CD14-positive monocyte (primary cell): ENCODE data around the gene QSOX2. TPM values are rescaled to one million over a fixed set of nuclear protein-coding genes. Genes with fewer than 3 reads are reported as not detected.

Experiments used
- DNase-seq, 3 donors: peaks; one replicate each; pipeline ENCODE4 v3.0.0-alpha.2; 2011 to 2022
- H2AFZ ChIP-seq: 2 replicates; pipeline ENCODE4 v1.6.0; 2012; ENCODE audit warnings: mild to moderate bottlenecking, low read depth, low read length, inconsistent platforms; ENCODE audit not compliant: insufficient read depth, poor library complexity, severe bottlenecking
- H3K27ac ChIP-seq, 2 donors: 1 replicate in 1 of 2; 2 replicates in 1 of 2; pipeline ENCODE4 v1.5.1; 2012 to 2013; ENCODE audit warnings: low read length in 2 of 2, control low read depth in 1 of 2, inconsistent platforms in 1 of 2, low read depth in 1 of 2, mild to moderate bottlenecking in 1 of 2
- H3K27me3 ChIP-seq, 2 donors: one replicate each; pipeline versions ENCODE4 v1.6.0 to v1.6.1; 2011 to 2013; ENCODE audit warnings: low read length in 2 of 2; ENCODE audit not compliant: control insufficient read depth in 2 of 2, insufficient read depth in 2 of 2
- H3K36me3 ChIP-seq, 2 donors: replicated peaks in 1 of 2; 1 replicate in 1 of 2; 2 replicates in 1 of 2; pipeline versions ENCODE4 v1.5.1 to v1.6.1; 2012 to 2013; ENCODE audit warnings: low read length in 2 of 2, control low read depth in 1 of 2, inconsistent platforms in 1 of 2, mild to moderate bottlenecking in 1 of 2; ENCODE audit not compliant: insufficient read depth in 2 of 2, control insufficient read depth in 1 of 2
- H3K4me1 ChIP-seq, 2 donors: 1 replicate in 1 of 2; 2 replicates in 1 of 2; pipeline versions ENCODE4 v1.5.1 to v1.6.1; 2012 to 2013; ENCODE audit warnings: low read length in 2 of 2, control low read depth in 1 of 2, inconsistent platforms in 1 of 2, mild to moderate bottlenecking in 1 of 2, moderate library complexity in 1 of 2; ENCODE audit not compliant: insufficient read depth in 2 of 2, control insufficient read depth in 1 of 2
- H3K4me2 ChIP-seq: replicated peaks from 2 replicates; pipeline ENCODE3; 2012; ENCODE audit warnings: low read length, moderate library complexity, mild to moderate bottlenecking; ENCODE audit not compliant: poor library complexity, severe bottlenecking; ENCODE audit errors: extremely low read depth
- H3K4me3 ChIP-seq, 3 experiments: fragments of 200-600 bp in 1 of 3; sonication (generic) in 1 of 3; replicated peaks in 1 of 3; 1 replicate in 2 of 3; 2 replicates in 1 of 3; pipeline ENCODE4 v1.5.1; 2011 to 2013; ENCODE audit warnings: low read length in 3 of 3, mild to moderate bottlenecking in 3 of 3, control low read depth in 2 of 3, low read depth in 2 of 3, inconsistent platforms in 1 of 3, moderate library complexity in 1 of 3
- H3K79me2 ChIP-seq: 2 replicates; pipeline ENCODE4 v1.6.0; 2012; ENCODE audit warnings: mild to moderate bottlenecking, control low read depth, inconsistent platforms, low read length, moderate library complexity; ENCODE audit not compliant: insufficient read depth
- H3K9ac ChIP-seq: 2 replicates; pipeline ENCODE4 v1.6.0; 2017; ENCODE audit warnings: low read length, mild to moderate bottlenecking; ENCODE audit not compliant: insufficient read depth, poor library complexity, severe bottlenecking
- H3K9me3 ChIP-seq, 2 donors: replicated peaks in 1 of 2; 1 replicate in 1 of 2; 2 replicates in 1 of 2; pipeline versions ENCODE4 v1.5.1 to v1.6.1; 2012 to 2013; ENCODE audit warnings: low read length in 2 of 2, control low read depth in 1 of 2; ENCODE audit not compliant: control insufficient read depth in 1 of 2, insufficient read depth in 1 of 2
- H4K20me1 ChIP-seq: 2 replicates; pipeline ENCODE4 v1.6.0; 2012; ENCODE audit warnings: mild to moderate bottlenecking, low read length, control low read depth, moderate library complexity; ENCODE audit not compliant: insufficient read depth
- H3K27ac Mint-ChIP-seq, 7 donors: one replicate each; pipeline ENCODE4 v1.8.0; 2020; ENCODE audit warnings: mild to moderate bottlenecking in 7 of 7, mixed read lengths in 7 of 7, moderate library complexity in 6 of 7, inconsistent platforms in 2 of 7
- H3K27me3 Mint-ChIP-seq, 3 donors: one replicate each; pipeline ENCODE4 v1.8.0; 2021 to 2022; ENCODE audit warnings: low read depth in 3 of 3, mild to moderate bottlenecking in 3 of 3, mixed read lengths in 3 of 3, moderate library complexity in 3 of 3, inconsistent platforms in 1 of 3
- H3K36me3 Mint-ChIP-seq, 2 donors: one replicate each; pipeline ENCODE4 v1.8.0; 2020; ENCODE audit warnings: mixed read lengths in 2 of 2, inconsistent platforms in 1 of 2, mild to moderate bottlenecking in 1 of 2
- H3K4me1 Mint-ChIP-seq: one replicate; pipeline ENCODE4 v1.8.0; 2020; ENCODE audit warnings: mild to moderate bottlenecking, mixed read lengths
- H3K4me3 Mint-ChIP-seq, 2 donors: one replicate each; pipeline ENCODE4 v1.8.0; 2020; ENCODE audit warnings: mild to moderate bottlenecking in 2 of 2, mixed read lengths in 2 of 2, moderate library complexity in 1 of 2
- H3K9me3 Mint-ChIP-seq, 7 donors: one replicate each; pipeline ENCODE4 v1.8.0; 2020 to 2022; ENCODE audit warnings: mixed read lengths in 7 of 7, mild to moderate bottlenecking in 6 of 7, moderate library complexity in 6 of 7, inconsistent platforms in 2 of 7
- WGBS: methylation state at CpG from one replicate; pipeline ENCODE4 v1.1.5; 2013; ENCODE audit warnings: missing lambda C conversion rate; ENCODE audit not compliant: insufficient coverage; 5-methylcytosine and 5-hydroxymethylcytosine counted together
- intact Hi-C, 2 donors: fragments of 100-400 bp; cut with micrococcal nuclease; formaldehyde crosslinking; loops; one replicate each; pipeline versions ENCODE4 v1.15.0 to v1.15.1; 2023
- polyA plus RNA-seq, 3 donors: library from polyadenylated mRNA; depleted of rRNA in 1 of 3; unstranded in 2 of 3; stranded (reverse) in 1 of 3; fragments of 300-500 nt in 2 of 3; fragments of >200 nt in 1 of 3; fragmentation: Illumina TruSeq in 2 of 3; gene quantifications; 1 replicate in 2 of 3; 2 replicates in 1 of 3; pipeline ENCODE4 v1.2.3, GENCODE V29; 2012 to 2021
- TF ChIP-seq, protein P1 (sequence below): fragments of 200-600 bp; IDR thresholded peaks from one replicate; pipeline ENCODE4 v1.8.0; 2022; ENCODE audit warnings: antibody characterized with exemption, mild to moderate bottlenecking

QSOX2 gene
- polyA plus RNA-seq, 3 donors, result 0.03 to 8.4 (median 0.17) TPM

DNA sequence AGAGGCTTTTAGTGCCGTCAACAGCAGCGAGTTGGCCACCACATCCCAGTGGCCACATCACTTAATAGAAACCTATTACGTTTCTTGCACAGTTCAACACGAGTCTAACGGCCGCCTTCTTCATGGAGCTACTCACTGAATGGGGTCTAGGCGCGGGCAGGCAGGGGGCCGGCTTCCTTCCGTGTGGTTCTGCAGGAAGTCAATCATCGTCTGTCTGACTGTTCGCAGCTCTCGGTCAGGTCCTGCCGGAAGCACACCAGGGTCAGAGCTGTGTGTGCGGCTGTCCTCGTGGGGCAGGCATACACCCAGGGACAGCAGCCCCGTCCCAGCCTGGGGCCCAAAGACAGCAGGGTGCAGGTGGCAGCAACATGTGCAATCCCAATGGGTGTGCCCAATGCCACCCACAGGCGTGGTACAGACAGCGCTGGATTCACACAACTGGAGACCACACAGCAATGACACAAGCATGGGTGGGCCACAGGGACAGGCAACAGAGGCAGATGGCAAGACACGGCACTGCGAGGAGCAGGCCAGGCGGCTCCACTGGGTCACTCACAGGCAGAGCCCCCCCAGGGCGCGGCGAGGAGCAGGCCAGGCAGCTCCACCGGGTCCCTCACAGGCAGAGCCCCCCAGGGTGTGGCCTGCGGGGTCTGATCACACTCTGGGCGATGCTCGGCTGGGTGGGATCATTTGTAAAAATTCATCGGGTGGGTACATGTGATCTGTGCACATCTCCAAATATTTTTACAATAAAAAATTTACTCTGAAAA is 21.6 kb downstream of the QSOX2 start:
- Mint-ChIP-seq H3K27me3 (peaks cover 0 to 2% (median 0%) of the 10 kb centered on the region in 3 donors), H3K9me3 (no peaks in the 10 kb centered on the region), H3K4me3 (no peak overlapping the region), H3K36me3 (peaks cover 46 to 55% of the 10 kb centered on the region in 2 donors), H3K4me1 (peaks cover 11% of the 10 kb centered on the region), H3K27ac (peak overlapping the region in 4 of 7 donors; percentile 46 to 65 (median 53))
- peaks cover 9 to 37% of the 10 kb centered on the region in 2 donors for H3K36me3 ChIP-seq
- WGBS, result 96% methylated on average over 26 of the region's 30 CpGs
- intact Hi-C loops, result no loop called here
- no peak overlapping the region for H3K4me3 ChIP-seq
- H3K4me1 ChIP-seq, result peaks cover 4 to 5% of the 10 kb centered on the region in 2 donors
- no peaks in the 10 kb centered on the region for H3K79me2 ChIP-seq
- no peak overlapping the region for H3K27ac ChIP-seq
- H3K27me3 ChIP-seq, result no peaks in the 10 kb centered on the region
- H3K9ac ChIP-seq, result no peak overlapping the region
- no peak for DNase-seq
- no peaks in the 10 kb centered on the region for H4K20me1 ChIP-seq
- TF ChIP-seq, protein P1, sequence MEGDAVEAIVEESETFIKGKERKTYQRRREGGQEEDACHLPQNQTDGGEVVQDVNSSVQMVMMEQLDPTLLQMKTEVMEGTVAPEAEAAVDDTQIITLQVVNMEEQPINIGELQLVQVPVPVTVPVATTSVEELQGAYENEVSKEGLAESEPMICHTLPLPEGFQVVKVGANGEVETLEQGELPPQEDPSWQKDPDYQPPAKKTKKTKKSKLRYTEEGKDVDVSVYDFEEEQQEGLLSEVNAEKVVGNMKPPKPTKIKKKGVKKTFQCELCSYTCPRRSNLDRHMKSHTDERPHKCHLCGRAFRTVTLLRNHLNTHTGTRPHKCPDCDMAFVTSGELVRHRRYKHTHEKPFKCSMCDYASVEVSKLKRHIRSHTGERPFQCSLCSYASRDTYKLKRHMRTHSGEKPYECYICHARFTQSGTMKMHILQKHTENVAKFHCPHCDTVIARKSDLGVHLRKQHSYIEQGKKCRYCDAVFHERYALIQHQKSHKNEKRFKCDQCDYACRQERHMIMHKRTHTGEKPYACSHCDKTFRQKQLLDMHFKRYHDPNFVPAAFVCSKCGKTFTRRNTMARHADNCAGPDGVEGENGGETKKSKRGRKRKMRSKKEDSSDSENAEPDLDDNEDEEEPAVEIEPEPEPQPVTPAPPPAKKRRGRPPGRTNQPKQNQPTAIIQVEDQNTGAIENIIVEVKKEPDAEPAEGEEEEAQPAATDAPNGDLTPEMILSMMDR, result no peak
- no peaks in the 10 kb centered on the region for H3K9me3 ChIP-seq
- H3K4me2 ChIP-seq, result no peak overlapping the region
- no peak overlapping the region for H2AFZ ChIP-seq

GRCh38 chr9:136222906-136223285 is 22.7 kb downstream of the QSOX2 start:
- peaks cover 52 to 65% of the 10 kb centered on the region in 2 donors for H3K36me3 Mint-ChIP-seq
- no peak overlapping the region for H3K4me3 Mint-ChIP-seq
- no peaks in the 10 kb centered on the region for H3K9me3 ChIP-seq
- peaks cover 4 to 5% of the 10 kb centered on the region in 2 donors for H3K4me1 ChIP-seq
- 97% methylated on average over 13 of the region's 13 CpGs for WGBS
- no peak overlapping the region for H3K27ac ChIP-seq
- no peaks in the 10 kb centered on the region for H3K27me3 ChIP-seq
- no peaks in the 10 kb centered on the region for H4K20me1 ChIP-seq
- TF ChIP-seq, protein P1, result no peak
- no peaks in the 10 kb centered on the region for H3K79me2 ChIP-seq
- peaks cover 0 to 2% (median 0%) of the 10 kb centered on the region in 3 donors for H3K27me3 Mint-ChIP-seq
- no peak for DNase-seq
- H3K36me3 ChIP-seq, result peaks cover 14 to 49% of the 10 kb centered on the region in 2 donors
- intact Hi-C loops, result no loop called here
- no peak overlapping the region for H3K4me3 ChIP-seq
- no peak overlapping the region for H2AFZ ChIP-seq
- peaks cover 5% of the 10 kb centered on the region for H3K4me1 Mint-ChIP-seq
- no peaks in the 10 kb centered on the region for H3K9me3 Mint-ChIP-seq
- H3K4me2 ChIP-seq, result no peak overlapping the region
- no peak overlapping the region for H3K27ac Mint-ChIP-seq
- no peak overlapping the region for H3K9ac ChIP-seq
